DMS114 treated with DMSO at 0.1 percent for 48 hours (cell line): ENCODE measurements around the gene UBXN4.
"Not testable (repeated sequence)": the region's sequence is repeated elsewhere in the genome, so short reads cannot be mapped to it uniquely, and the experiment has no call there.

Experiments used
- DNase-seq: peaks from one replicate; lab custom pipeline; 2025; ENCODE audit not compliant: unreplicated experiment; lab: John Stamatoyannopoulos, UW

The UBXN4 gene

GRCh38 chr2:135741395-135742324, at the start of gene UBXN4:
TSS of gene UBXN4 (plus strand) at chr2:135741855. CDS start at chr2:135741930, 75 bp downstream.
- peak; percentile 92 for DNase-seq

GRCh38 chr2:135694711-135695110, 46.9 kb upstream of the UBXN4 start:
- no peak for DNase-seq

GRCh38 chr2:135698838-135699237, 42.8 kb upstream of the UBXN4 start:
- no peak for DNase-seq

GRCh38 chr2:135701442-135701841, 40.2 kb upstream of the UBXN4 start:
- DNase-seq: no peak

GRCh38 chr2:135703300-135703699, 38.4 kb upstream of the UBXN4 start:
- DNase-seq: no peak

GRCh38 chr2:135704075-135704474, 37.6 kb upstream of the UBXN4 start:
- not testable (repeated sequence) for DNase-seq

GRCh38 chr2:135708159-135708558, 33.5 kb upstream of the UBXN4 start:
- DNase-seq: no peak

GRCh38 chr2:135709992-135710391, 31.7 kb upstream of the UBXN4 start:
- DNase-seq: no peak

GRCh38 chr2:135715086-135715485, 26.6 kb upstream of the UBXN4 start:
- DNase-seq: not testable (repeated sequence)

- DNase-seq: no peak
Observed at GRCh38 chr2:135728064-135728743, 13.5 kb upstream of the UBXN4 start.

- no peak for DNase-seq
Observed at GRCh38 chr2:135732561-135732960, 9.1 kb upstream of the UBXN4 start.

GRCh38 chr2:135733045-135733444, 8.6 kb upstream of the UBXN4 start:
- DNase-seq: no peak

- no peak for DNase-seq
Observed at GRCh38 chr2:135736546-135736945, 5.1 kb upstream of the UBXN4 start.

GRCh38 chr2:135740206-135740605, 1.4 kb upstream of the UBXN4 start:
- no peak for DNase-seq

GRCh38 chr2:135741043-135741394, 636 bp upstream of the UBXN4 start:
- DNase-seq: no peak

GRCh38 chr2:135742325-135742757, 686 bp downstream of the UBXN4 start:
- peak; percentile 3 for DNase-seq

GRCh38 chr2:135743860-135744259, 2.2 kb downstream of the UBXN4 start:
- DNase-seq: no peak

- no peak for DNase-seq
Observed at GRCh38 chr2:135744760-135745314, 3.2 kb downstream of the UBXN4 start.

- no peak for DNase-seq
Observed at GRCh38 chr2:135745545-135745944, 3.9 kb downstream of the UBXN4 start.

GRCh38 chr2:135755573-135755972, 13.9 kb downstream of the UBXN4 start:
- no peak for DNase-seq

- no peak for DNase-seq
Observed at GRCh38 chr2:135756692-135757091, 15.0 kb downstream of the UBXN4 start.

GRCh38 chr2:135762022-135762421, 20.4 kb downstream of the UBXN4 start:
- DNase-seq: no peak
